HG03103 (cell line): ENCODE results near the gene LCE3B.
"Not testable (repeated sequence)": the region's sequence is repeated elsewhere in the genome, so short reads cannot be mapped to it uniquely, and the experiment has no call there.

Source experiments
- ATAC-seq: cut with Tn5 transposase; IDR thresholded peaks from one replicate; pipeline ENCODE4 v1.9.1; 2021; ENCODE audit warnings: low read depth; ENCODE audit not compliant: unreplicated experiment

Gene LCE3B

GRCh38 chr1:152613511-152613910, at the start of gene LCE3B:
LCE3B (plus strand) TSS chr1:152613811; CDS start chr1:152613811, 0 bp downstream.
- no peak for ATAC-seq

- ATAC-seq = no peak
These were observed 48.5 kb upstream of the LCE3B start for GRCh38 chr1:152565115-152565514.

- ATAC-seq = no peak
These were observed 47.9 kb upstream of the LCE3B start for GRCh38 chr1:152565535-152566215.

GRCh38 chr1:152566681-152567080, 46.9 kb upstream of the LCE3B start, which contains the start of gene LCE3E:
LCE3E (minus strand) TSS chr1:152566780; CDS start chr1:152566208, 572 bp downstream.
- no peak for ATAC-seq

DNA sequence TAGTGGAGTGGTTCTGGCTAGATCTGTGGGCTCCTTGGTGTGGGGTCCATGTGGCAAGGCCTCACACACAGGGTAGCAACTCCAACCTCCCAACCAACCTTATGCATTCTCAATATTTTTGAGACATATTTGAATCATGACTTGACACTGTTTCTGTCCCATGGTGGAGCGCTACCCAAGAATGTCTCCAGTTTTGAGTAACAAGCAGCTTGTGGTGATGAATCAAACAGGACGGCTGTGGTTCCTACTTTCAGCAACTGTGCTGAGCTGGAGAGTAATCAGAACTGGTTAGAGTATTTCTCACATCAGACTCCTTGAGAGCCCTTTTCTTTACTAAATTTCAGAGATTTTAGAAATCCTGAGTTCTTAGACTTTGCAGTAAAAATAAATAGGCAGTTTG, 36.4 kb upstream of the LCE3B start:
- no peak for ATAC-seq

GRCh38 chr1:152579526-152579925, 34.1 kb upstream of the LCE3B start:
- ATAC-seq = not testable (repeated sequence)

DNA sequence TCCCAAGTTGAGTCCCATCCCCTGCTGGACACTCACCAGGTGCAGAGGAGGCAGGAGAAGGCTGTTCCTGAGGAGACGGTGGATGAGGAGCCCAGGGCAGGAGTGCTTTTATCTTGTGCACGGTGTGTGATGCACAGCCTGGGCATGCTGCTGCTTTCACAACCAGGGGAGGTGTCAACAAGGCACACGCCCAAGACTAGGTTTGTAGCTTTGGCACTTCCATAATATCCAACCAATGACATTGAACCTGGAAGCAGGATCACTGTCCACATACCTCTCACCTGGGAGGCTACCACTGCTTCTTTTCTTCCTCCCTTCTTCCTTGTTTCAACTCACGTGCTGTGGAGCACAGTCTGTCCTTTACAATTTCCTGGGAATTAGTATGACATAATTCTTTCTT, 33.2 kb upstream of the LCE3B start, which contains the start of gene LCE3D:
LCE3D (minus strand) TSS at position 84 of the 400 bp plus-strand sequence. CDS start 580 bp downstream, outside the sequence.
- ATAC-seq = no peak

DNA sequence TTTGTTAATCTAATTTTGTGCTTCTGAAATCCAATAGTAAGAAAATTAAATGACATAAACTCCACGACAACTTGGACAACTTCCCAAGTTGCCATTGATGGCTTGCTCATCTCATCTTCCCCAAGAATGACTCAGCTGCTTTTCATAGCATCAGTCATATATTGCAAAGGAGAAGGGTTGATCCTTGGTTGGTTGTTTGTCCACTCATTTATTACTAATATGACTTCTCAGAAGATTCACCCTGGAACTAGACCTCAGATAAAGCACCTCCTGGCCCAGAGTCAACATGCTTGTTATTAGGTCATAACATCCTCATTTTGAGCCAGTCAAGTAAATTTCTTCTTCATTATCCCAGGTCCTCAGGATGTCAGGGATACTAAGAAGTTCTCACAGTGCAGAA, 31.0 kb upstream of the LCE3B start:
- ATAC-seq = no peak

DNA sequence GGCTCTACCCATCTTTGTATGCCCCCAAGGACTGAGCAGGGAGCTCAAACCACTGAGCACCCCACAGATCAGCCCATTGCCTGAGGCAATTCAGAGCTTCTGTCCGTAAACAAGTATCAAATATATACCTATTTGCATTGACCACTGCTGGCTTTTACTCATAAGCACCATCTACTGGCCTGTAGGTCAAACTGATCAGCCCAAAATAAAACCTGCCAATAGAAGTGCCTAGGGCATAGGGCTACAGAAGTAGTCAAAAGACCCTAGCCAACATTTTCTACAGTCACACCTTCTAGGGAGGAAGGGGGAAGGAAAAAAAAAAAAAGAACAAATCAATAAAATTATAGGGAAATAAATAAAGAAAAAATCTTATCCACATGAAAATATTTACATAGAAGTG, 28.0 kb upstream of the LCE3B start:
- ATAC-seq = no peak

DNA sequence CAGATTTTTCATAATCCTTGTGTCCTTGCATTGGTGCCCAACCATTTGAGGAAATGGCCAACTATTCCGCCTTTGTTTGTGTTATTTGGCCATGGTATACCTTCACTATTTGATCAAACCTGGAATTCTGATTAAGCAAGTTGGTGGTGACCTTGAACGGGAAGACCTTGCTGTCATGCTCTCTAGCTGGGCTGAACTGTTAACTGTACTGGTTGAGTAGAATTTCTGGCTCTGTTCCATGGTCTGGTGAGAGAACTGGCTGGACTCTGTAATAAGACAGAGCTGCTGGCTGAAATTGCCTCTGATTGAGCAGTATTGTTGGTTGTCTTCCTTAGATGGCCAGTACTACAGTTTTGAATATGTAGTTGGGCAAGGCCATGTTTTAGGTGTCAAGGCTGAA, 16.6 kb upstream of the LCE3B start:
- no peak for ATAC-seq

- no peak for ATAC-seq
These were observed 13.7 kb upstream of the LCE3B start, which contains the start of gene LCE3C for GRCh38 chr1:152599934-152600333. LCE3C (plus strand) TSS chr1:152600234; CDS start chr1:152600732, 498 bp downstream.

GRCh38 chr1:152621993-152622392, 8.4 kb downstream of the LCE3B start:
- ATAC-seq = no peak

- ATAC-seq = no peak
These were observed 9.2 kb downstream of the LCE3B start, which contains the start of gene LCE3A for GRCh38 chr1:152622803-152623202. LCE3A (minus strand) TSS chr1:152623103; CDS start chr1:152623103, 0 bp downstream.

- no peak for ATAC-seq
These were observed 9.7 kb downstream of the LCE3B start for GRCh38 chr1:152623203-152623844.

GRCh38 chr1:152626744-152627143, 13.1 kb downstream of the LCE3B start:
- ATAC-seq = no peak

- ATAC-seq = no peak
These were observed 17.0 kb downstream of the LCE3B start for GRCh38 chr1:152630596-152630995.

DNA sequence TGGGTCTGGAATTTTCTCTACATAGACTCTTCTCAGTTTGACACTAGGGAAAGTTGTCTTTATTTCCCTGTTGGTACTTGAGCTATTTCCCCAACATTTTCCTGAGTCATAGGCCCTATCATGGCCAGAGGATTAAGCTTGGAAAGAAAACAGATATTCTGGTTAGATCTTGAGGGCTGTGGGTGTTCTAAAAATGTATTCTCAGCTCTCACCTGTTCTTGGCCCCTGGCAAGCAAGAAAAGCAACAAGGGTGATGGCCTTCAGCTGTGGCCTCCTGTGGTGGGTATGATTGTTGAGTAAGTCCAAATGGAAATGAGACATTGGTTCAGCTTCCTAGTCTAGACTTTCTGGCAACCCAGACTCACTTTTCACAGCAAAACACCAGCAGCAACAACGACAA, 26.7 kb downstream of the LCE3B start:
- no peak for ATAC-seq

DNA sequence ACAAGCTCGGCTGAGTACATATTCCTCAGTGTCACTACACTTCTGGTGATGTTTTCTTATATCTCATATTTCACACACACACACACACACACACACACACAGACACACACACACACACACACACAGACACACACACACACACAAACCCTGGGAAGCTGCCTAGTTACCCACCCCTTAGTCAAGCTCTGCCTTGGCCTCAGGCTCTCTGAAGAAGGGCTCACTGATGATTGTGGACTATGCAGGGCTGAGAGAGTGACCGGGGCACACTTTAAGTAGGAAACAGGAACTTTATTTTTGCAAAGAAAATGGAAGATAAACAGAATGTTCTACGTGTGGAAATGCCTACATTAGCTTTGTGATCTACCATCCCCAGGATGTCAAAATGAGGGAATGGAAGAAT, 30.3 kb downstream of the LCE3B start:
- no peak for ATAC-seq

DNA sequence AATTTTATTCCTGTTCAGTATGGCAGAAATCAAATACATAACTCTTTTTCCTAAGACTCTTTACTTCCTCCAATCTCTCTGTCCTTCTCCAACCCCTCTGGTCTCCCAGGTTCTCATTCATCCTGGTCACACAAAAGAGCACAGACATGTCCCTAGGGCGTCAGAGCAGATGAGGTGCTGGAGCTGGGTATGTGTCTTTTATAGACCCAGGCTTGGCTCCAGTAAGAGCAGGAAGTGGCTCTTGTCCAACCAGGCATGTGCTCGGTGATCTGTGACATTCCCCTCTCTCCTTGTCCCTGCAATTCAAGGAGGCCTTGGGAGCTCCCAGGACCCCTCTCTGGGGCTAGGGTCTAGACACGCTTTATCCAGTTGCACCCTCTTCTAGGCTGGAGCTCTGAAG, 31.5 kb downstream of the LCE3B start:
- ATAC-seq = no peak

GRCh38 chr1:152646656-152647055, 33.0 kb downstream of the LCE3B start:
- ATAC-seq = no peak

GRCh38 chr1:152654110-152654509, 40.5 kb downstream of the LCE3B start:
- no peak for ATAC-seq

DNA sequence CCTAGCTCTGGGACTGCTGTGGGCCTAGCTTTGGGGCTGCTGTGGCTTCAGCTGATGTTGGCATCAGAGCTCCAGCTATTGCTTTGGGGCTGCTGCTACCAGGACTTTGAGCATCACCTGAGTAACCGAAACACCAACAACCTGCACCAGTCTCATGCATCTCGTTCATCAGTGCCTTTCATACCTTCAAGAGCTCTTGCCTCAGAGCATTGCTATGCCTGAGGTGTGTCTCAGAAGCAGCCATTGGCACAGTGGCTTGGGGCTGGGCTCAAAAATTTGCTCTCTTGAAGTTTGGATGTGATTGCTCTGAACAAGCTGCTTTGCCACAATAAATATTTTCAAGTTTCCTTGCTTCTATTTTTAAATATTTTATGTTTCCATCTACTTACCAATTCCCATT, 42.8 kb downstream of the LCE3B start:
- ATAC-seq = no peak
